Right ventricle myocardium inferior (tissue), 1 donor: ENCODE results near the gene RNF167. TPM values are rescaled to one million over a fixed set of nuclear protein-coding genes. Genes with fewer than 3 reads are reported as not detected.
A peak's percentile ranks its signal among the peaks of the same experiment; 100 is the strongest.
"Not testable (repeated sequence)": the region's sequence is repeated elsewhere in the genome, so short reads cannot be mapped to it uniquely, and the experiment has no call there.

Experiments
- ATAC-seq: fragments of 200-7000 bp; cut with Tn5 transposase; one replicate; pipeline ENCODE4 v1.9.1; 2020; ENCODE audit warnings: mild to moderate bottlenecking, moderate library complexity
- DNase-seq: peaks from one replicate; pipeline ENCODE4 v3.0.0; 2021; ENCODE audit errors: missing footprints
- intact Hi-C: fragments of 100-400 bp; cut with DNase I; formaldehyde crosslinking; loops from one replicate; pipeline ENCODE4 v1.11.0; 2022
- total RNA-seq: library from RNA; stranded (reverse); fragmentation: NEBNext Ultra II Directional; extraction: Animal tissue kit (Norgen Biotek cat#: 25700); gene quantifications from one replicate; pipeline ENCODE4 v1.2.1, GENCODE V29; 2021
- donor health status: DM: no; HTN: yes; CAD: no; lungs with severe emphysema.

Gene RNF167
- total RNA-seq, 1 donor from 2014 or later: 91.8 TPM

DNA sequence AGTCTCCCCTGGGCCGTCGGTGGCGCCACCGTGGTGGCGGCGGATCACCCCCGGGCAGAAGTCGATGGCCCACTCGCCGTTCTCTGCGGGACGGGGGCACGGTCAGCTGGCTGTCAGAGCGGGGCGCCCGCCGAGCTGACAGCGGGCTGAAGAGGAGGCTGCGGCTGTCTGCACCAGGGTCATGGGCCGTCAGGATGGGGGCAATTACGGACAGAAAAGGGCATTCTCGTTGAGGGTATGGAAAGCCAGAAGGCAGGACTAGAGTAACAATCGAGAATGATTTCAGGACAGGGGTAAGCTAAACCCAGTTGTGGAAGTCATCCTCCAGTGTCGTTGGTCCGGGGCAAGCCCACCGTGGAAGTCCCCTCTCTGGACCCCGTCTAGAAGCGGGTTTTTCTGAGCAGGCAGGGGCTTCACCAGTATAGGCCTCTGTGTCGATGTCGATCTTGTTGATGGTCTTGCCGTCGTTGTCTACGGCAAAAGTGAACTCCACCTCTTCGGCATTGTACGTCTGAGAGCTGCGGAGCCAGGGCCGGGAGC lies 38.9 kb upstream of the RNF167 start:
- intact Hi-C loops: loop anchor here (10.0 kb wide), 1 partner anchor 56 kb away; no protein-coding TSS in a partner anchor
- ATAC-seq: no peak
- DNase-seq: no peak

- DNase-seq (peak; percentile 88), ATAC-seq (peak; percentile 45)
- intact Hi-C loops: loop anchor here (2.0 to 10.0 kb wide), 2 partner anchors 57 to 171 kb away; partner anchors contain the start of gene MED11
Observed at GRCh38 chr17:4901648-4902344, 38.3 kb upstream of the RNF167 start.

DNA sequence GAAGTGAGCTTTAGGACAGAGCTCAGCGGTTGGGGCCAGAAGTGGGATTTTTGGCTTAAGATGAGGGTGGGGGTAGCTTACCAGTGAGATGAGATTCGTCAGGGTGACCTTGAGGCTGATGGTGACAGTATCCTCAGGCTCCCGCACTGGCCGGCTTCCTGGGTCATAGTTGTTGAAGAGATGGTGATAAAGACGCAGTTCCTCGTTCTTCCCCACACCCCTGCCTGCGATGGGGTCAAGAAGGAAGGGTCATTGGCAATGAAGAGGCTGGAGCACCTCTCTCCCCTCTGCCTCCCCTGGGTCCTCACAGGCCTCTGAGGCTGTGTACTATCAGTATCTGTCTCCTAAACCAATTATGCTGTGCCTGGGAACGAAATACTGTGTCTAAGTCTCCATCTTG lies 37.5 kb upstream of the RNF167 start:
- intact Hi-C loops: loop anchor here (2.0 to 10.0 kb wide), 2 partner anchors 58 to 172 kb away; partner anchors contain the start of gene MED11
- ATAC-seq (no peak), DNase-seq (no peak)

DNA sequence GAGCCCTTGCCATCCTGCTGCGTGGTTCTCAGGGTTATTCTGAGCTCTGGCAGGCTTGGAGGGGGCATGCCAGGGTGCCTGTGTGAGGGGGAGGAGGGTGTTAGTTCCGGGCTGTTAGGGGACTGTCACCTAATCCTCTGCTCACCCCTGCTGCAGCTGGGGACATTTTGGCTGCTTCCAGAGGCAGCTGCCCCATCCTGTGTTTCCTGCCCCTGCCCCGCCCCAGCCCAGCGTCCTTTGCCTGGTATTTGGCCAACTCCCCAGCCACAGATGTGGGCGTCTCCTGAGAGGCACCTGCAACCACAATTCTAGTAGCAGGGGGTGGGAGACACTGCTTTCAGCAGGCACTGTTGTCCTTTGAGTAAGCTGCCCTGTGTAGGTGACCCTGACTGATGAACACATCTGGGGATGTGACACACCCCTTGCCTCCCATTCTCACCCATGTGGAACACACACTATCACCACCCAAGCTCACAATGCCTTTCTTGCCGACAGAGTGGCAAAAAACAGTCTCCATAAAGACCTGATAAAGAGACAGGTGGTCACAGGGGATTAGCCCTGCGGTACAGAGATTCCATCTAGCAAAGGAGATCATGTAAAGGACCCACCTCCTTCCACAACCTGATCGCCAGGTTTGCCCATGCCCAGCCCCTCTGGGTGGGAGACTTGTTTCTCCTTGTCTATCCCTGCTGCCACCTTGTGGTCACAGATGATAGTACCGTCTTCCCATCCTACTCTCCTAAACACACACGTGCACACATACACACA lies 36.8 kb upstream of the RNF167 start, which contains the start of gene CHRNE:
TSS of gene CHRNE (minus strand) at position 48 of the 768 bp plus-strand sequence. CDS start at position 13, 35 bp downstream.
- DNase-seq (no peak), ATAC-seq (peak; percentile 38)
- intact Hi-C loops: loop anchor here (2.0 to 10.0 kb wide), 2 partner anchors 58 to 172 kb away; partner anchors contain the start of gene MED11

GRCh38 chr17:4906642-4907041 lies 33.4 kb upstream of the RNF167 start:
- ATAC-seq, DNase-seq: not testable (repeated sequence)
- intact Hi-C loops: loop anchor here (5.0 to 10.0 kb wide), 2 partner anchors 61 to 62 kb away; partner anchors contain the start of gene SPAG7

DNA sequence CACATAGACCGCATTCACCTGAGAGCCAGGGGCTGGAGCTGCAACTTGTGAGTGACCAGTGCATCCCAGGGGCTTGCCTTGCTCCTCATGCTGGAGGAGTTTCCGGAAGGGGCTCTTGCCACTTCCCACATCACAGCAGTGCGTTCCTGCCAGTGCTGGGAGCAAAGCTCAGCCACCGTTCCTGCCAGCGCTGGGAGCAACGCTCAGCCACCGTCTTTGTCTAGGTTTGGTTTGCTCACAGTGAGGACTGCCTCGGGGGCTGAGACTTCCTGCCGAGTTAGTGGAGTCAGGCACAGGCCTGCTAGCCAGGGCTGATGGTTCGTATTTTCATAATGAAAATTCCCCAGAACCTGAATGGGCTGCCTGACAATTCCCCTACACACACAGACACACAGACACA lies 31.8 kb upstream of the RNF167 start:
- DNase-seq: no peak
- ATAC-seq: peak; percentile 24
- intact Hi-C loops: loop anchor here (5.0 to 10.0 kb wide), 2 partner anchors 59 to 64 kb away; partner anchors contain the start of gene SPAG7

DNA sequence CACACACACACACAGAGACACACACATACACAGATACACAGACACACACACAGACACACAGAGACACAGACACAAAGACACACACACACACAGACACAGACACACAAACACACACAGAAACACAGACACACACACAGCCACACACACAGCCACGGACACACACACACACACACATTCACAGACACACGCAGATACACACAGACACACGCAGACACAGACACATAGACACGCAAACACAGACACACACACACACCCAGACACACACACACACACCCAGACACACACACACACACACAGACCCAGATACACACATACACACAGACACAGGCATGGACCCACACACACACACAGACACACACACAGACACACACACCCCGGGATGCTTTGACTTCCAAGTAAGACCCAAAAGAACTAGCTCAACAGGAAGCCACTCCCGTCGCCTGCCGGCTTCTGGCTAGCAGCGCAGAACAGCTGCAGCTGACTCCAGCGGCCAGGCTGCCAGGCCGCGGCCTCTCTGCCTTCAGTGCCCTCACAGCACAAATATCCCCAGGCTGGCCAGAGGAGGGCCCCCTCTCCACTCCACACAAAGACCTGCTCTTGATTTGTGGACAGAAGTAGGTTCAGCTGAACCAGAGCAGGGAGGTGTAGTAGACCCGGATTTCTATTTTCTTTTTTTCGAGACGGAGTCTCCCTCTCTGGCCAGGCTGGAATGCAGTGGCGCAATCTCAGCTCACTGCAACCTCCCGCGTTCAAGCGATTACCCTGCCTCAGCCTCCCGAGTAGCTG lies 31.2 kb upstream of the RNF167 start:
- peak; percentile 94 for DNase-seq
- ATAC-seq: peak; percentile 99
- intact Hi-C loops: loop anchor here (1.0 to 10.0 kb wide), 4 partner anchors 58 to 153 kb away; partner anchors contain the start of genes CAMTA2 and SPAG7

GRCh38 chr17:4913994-4914393 lies 26.1 kb upstream of the RNF167 start:
- intact Hi-C loops: no loop called here
- no peak for ATAC-seq
- DNase-seq: no peak

DNA sequence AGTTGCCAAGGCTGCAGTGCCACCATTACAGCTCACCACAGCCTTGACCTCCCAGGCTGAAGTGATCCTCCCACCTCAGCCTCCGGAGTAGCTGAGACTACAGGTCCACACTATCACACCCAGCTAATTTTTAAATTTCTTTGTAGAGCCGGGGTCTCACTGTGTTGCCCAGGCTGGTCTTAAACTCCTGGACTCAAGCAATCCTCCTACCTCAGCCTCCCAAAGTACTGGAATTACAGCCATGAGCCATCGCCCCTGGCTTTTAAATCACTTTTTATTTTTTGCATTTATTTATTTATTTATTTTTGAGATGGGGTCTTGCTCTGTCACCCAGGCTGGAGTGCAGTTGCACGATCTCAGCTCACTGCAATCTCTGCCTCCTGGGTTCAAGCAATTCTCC lies 25.5 kb upstream of the RNF167 start:
- DNase-seq, intact Hi-C loops, ATAC-seq: not testable (repeated sequence)

GRCh38 chr17:4919511-4920047 lies 20.5 kb upstream of the RNF167 start:
- DNase-seq (no peak), ATAC-seq (no peak)
- intact Hi-C loops: no loop called here

GRCh38 chr17:4920351-4921048 lies 19.6 kb upstream of the RNF167 start:
- intact Hi-C loops: no loop called here
- DNase-seq: no peak
- no peak for ATAC-seq

- intact Hi-C loops: no loop called here
- ATAC-seq: no peak
- no peak for DNase-seq
Observed at GRCh38 chr17:4921320-4921719, 18.7 kb upstream of the RNF167 start.

DNA sequence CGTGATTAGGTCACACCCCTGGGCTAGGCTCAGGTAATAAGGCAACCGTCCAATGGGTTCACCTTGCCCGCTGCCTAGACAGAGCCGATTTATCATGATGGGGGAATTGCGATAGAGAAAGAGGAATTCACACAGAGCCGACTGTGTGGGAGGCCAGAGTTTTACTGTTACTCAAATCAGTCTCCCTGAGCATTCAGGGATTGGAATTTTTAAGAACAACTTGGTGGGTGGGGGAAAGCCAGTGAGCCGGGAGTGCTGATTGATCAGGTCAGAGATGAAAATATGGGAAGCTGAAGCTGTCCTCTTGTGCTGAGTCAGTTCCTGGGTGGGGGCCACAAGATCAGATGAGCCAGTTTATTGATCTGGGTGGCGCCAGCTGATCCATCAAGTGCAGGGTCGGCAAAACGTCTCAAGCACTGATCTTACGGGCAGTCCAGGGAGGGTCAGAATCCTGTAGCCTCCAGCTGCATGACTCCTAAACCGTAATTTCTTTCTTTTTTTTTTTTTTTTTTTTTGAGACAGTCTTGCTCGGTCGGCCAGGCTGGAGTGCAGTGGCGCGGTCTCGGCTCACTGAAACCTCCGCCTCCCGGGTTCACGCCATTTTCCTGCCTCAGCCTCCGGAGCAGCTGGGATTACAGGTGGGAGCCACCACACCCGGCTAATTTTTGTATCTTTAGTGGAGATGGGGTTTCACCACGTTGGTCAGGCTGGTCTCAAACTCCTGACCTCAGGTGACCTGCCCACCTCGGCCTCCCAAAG lies 13.3 kb upstream of the RNF167 start:
- DNase-seq, intact Hi-C loops, ATAC-seq: not testable (repeated sequence)

- DNase-seq: no peak
- ATAC-seq: no peak
- intact Hi-C loops: no loop called here
Observed at GRCh38 chr17:4928881-4929280, 11.2 kb upstream of the RNF167 start.

DNA sequence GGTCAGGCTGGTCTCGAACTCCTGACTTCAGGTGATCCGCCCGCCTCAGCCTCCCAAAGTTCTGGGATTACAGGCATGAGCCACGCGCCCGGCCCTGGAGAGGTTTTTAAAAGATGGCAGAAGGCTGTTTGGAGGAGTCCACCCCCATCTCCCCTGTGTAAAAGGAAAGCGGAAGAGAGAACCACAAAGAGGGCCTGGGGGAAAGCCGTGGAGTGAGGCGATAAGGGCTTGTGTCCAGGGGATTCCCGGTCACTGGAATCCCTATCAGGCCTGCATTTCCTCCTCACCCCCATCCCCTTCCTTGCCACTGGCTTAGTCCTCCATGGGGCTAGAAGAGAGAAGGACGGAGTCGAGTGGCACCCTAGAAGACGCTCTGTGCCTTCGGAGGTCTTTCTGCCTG lies 8.1 kb upstream of the RNF167 start, which contains the start of gene GP1BA:
TSS of gene GP1BA (plus strand) at position 315 of the 400 bp plus-strand sequence. CDS start 328 bp downstream, outside the sequence.
- intact Hi-C loops: no loop called here
- no peak for ATAC-seq

DNA sequence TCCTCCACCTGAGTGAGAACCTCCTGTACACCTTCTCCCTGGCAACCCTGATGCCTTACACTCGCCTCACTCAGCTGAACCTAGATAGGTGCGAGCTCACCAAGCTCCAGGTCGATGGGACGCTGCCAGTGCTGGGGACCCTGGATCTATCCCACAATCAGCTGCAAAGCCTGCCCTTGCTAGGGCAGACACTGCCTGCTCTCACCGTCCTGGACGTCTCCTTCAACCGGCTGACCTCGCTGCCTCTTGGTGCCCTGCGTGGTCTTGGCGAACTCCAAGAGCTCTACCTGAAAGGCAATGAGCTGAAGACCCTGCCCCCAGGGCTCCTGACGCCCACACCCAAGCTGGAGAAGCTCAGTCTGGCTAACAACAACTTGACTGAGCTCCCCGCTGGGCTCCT lies 7.3 kb upstream of the RNF167 start:
- intact Hi-C loops: no loop called here
- DNase-seq (no peak), ATAC-seq (no peak)

More for the DNA sequence above, 8.1 kb upstream of the RNF167 start, which contains the start of gene GP1BA:
- DNase-seq: no peak

- DNase-seq: no peak
- ATAC-seq: no peak
- intact Hi-C loops: no loop called here
Observed at GRCh38 chr17:4933646-4934045, 6.4 kb upstream of the RNF167 start.
